Kidney (tissue), 14 donors: ENCODE measurements around the gene L1TD1. TPM values are rescaled to one million over a fixed set of nuclear protein-coding genes. Genes with fewer than 3 reads are reported as not detected.
"Not testable (repeated sequence)": the region's sequence is repeated elsewhere in the genome, so short reads cannot be mapped to it uniquely, and the experiment has no call there.

Source experiments
- DNase-seq, 5 donors: peaks; one replicate each; pipeline ENCODE4 v3.0.0-alpha.2; 2013 to 2020
- FAIRE-seq: peaks from 2 replicates; lab custom pipeline; 2012; peaks lifted over from hg19 to GRCh38; lab: Jason Lieb, UNC
- H3K27ac ChIP-seq, 2 donors: one replicate each; pipeline ENCODE4 v1.7.0; 2013; ENCODE audit warnings: low read depth in 2 of 2, low read length in 2 of 2, inconsistent platforms in 1 of 2
- H3K27me3 ChIP-seq: one replicate; pipeline ENCODE4 v1.7.1; 2013; ENCODE audit warnings: low read length, inconsistent platforms; ENCODE audit not compliant: control insufficient read depth, insufficient read depth
- H3K36me3 ChIP-seq, 3 donors: one replicate each; pipeline versions ENCODE4 v1.7.0 to v1.7.1; 2013; ENCODE audit warnings: low read length in 3 of 3, control low read depth in 1 of 3, inconsistent platforms in 1 of 3; ENCODE audit not compliant: insufficient read depth in 3 of 3, control insufficient read depth in 2 of 3
- H3K4me1 ChIP-seq, 3 donors: one replicate each; pipeline versions ENCODE4 v1.7.0 to v1.7.1; 2013; ENCODE audit warnings: low read length in 3 of 3, inconsistent platforms in 1 of 3, low read depth in 1 of 3; ENCODE audit not compliant: control insufficient read depth in 2 of 3, insufficient read depth in 2 of 3
- H3K4me3 ChIP-seq, 3 donors: one replicate each; pipeline versions ENCODE4 v1.7.0 to v1.8.1; 2013; ENCODE audit warnings: low read length in 3 of 3, control low read depth in 1 of 3, inconsistent platforms in 1 of 3
- H3K9ac ChIP-seq, 3 donors: one replicate each; pipeline versions ENCODE4 v1.7.0 to v1.7.1; 2013; ENCODE audit warnings: low read length in 3 of 3, control low read depth in 1 of 3, inconsistent platforms in 1 of 3
- H3K9me3 ChIP-seq, 3 donors: one replicate each; pipeline versions ENCODE4 v1.7.0 to v1.7.1; 2013; ENCODE audit warnings: low read length in 3 of 3, control low read depth in 1 of 3, inconsistent platforms in 1 of 3; ENCODE audit not compliant: control insufficient read depth in 2 of 3, insufficient read depth in 1 of 3
- intact Hi-C: fragments of 100-400 bp; cut with DNase I; formaldehyde crosslinking; loops from one replicate; pipeline ENCODE4 v1.11.1; 2022
- polyA plus RNA-seq: library from polyadenylated mRNA; stranded (reverse); fragments of 350-450 nt; fragmentation: Illumina TruSeq; extraction: RNeasy Lipid Tissue Mini Kit (QIAGEN cat#74804); gene quantifications from one replicate; pipeline ENCODE4 v1.2.3, GENCODE V29; 2014; ENCODE audit warnings: low read depth, low replicate concordance; ENCODE audit not compliant: insufficient read depth
- total RNA-seq: library from RNA; stranded (reverse); fragmentation: NEBNext Ultra II Directional; extraction: Animal tissue kit (Norgen Biotek cat#: 25700); gene quantifications from one replicate; pipeline ENCODE4 v1.2.1, GENCODE V29; 2021
- TF ChIP-seq, protein P1 (sequence below): IDR thresholded peaks from 3 replicates; pipeline ENCODE4 v1.5.1; 2012; ENCODE audit warnings: mild to moderate bottlenecking, moderate library complexity, borderline replicate concordance; ENCODE audit not compliant: insufficient read depth; ENCODE audit errors: extremely low read depth
- donor health status: control.
- donor health status: control.
- donor health status: control.
- donor health status: control.
- donor health status: control.
- donor health status: DM: yes; HTN: yes; CAD: no.
- donor health status: Normal renal cell carcinoma (clear cell type).

The L1TD1 gene
- total and polyA plus RNA-seq, 2 donors from 2014 or later: 0.16 TPM; not detected in 1

DNA sequence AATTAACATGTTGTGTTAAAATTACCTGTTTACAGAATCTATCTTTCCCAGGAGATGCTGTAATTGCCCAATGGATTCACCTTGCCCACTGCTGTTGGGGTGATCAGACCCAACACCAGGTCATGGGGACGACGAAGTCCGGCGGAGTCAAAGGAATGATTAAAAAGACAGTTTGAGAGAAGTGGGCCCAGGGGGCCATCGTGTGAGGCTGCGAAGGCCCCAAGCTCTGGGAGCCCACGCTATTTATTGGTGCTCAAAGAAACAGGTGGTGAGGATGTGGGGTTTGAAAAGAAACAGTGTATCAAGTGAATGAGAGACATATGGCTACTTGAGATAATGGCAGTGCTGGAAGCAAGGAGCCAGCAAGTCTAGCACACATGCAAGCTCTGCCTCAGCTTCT lies 16.3 kb upstream of the L1TD1 start:
- FAIRE-seq: no peak
- intact Hi-C loops: no loop called here
- no peak for DNase-seq
- H3K9ac ChIP-seq: no peak overlapping the region
- no peaks in the 10 kb centered on the region for H3K27me3 ChIP-seq
- no peaks in the 10 kb centered on the region for H3K36me3 ChIP-seq
- H3K27ac ChIP-seq: no peak overlapping the region
- TF ChIP-seq, protein P1, sequence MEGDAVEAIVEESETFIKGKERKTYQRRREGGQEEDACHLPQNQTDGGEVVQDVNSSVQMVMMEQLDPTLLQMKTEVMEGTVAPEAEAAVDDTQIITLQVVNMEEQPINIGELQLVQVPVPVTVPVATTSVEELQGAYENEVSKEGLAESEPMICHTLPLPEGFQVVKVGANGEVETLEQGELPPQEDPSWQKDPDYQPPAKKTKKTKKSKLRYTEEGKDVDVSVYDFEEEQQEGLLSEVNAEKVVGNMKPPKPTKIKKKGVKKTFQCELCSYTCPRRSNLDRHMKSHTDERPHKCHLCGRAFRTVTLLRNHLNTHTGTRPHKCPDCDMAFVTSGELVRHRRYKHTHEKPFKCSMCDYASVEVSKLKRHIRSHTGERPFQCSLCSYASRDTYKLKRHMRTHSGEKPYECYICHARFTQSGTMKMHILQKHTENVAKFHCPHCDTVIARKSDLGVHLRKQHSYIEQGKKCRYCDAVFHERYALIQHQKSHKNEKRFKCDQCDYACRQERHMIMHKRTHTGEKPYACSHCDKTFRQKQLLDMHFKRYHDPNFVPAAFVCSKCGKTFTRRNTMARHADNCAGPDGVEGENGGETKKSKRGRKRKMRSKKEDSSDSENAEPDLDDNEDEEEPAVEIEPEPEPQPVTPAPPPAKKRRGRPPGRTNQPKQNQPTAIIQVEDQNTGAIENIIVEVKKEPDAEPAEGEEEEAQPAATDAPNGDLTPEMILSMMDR: no peak
- no peaks in the 10 kb centered on the region for H3K9me3 ChIP-seq
- H3K4me1 ChIP-seq: no peaks in the 10 kb centered on the region
- H3K4me3 ChIP-seq: no peak overlapping the region

DNA sequence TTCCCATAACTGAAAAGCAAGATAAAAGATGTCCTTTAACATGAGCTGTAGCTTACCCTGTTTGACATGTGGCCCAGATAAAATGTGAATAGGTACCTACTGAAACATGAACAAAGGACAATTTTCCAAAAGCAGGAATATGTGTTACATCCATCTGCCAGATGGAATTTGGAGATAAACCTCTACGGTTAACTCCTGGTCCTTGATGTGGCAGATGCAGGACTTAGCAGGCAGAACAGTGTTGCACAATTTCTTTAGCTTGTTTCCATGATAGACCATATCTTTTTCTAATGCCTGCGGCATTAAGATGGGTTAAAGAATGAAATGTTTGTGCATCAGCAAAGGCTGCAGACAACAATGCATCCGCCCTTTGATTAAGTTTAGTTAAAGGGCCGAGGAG lies 14.6 kb upstream of the L1TD1 start:
- H3K9ac ChIP-seq, FAIRE-seq, H3K27ac ChIP-seq, H3K9me3 ChIP-seq, H3K27me3 ChIP-seq, DNase-seq, H3K36me3 ChIP-seq, H3K4me3 ChIP-seq, H3K4me1 ChIP-seq: not testable (repeated sequence)
- intact Hi-C loops: loop anchor here (5.0 kb wide), 1 partner anchor 227 kb away; no protein-coding TSS in a partner anchor

DNA sequence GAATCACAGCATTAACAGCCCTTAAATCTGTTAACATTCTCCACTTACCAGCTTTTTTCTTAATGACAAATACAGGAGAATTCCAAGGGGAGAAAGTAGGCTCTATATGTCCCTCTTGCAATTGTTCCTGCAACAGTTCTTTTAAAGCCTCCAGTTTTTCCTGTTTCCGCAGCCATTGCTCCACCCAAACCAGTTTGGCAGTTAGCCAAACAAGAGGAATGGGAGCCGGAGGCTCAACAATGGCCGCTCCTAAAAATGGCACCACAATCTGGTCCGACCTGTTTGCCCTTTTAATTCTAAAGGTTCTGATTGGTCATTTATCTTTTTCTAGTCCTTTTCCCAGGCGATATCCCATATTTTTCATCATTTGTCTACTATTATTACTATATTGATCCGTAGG lies 14.0 kb upstream of the L1TD1 start:
- no peak overlapping the region for H3K27ac ChIP-seq
- intact Hi-C loops: loop anchor here (5.0 kb wide), 1 partner anchor 227 kb away; no protein-coding TSS in a partner anchor
- H3K9me3 ChIP-seq: no peaks in the 10 kb centered on the region
- DNase-seq (peak in 4 of 5 donors; percentile 49 to 71 (median 61)), FAIRE-seq (no peak)
- H3K9ac ChIP-seq: no peak overlapping the region
- no peaks in the 10 kb centered on the region for H3K27me3 ChIP-seq
- TF ChIP-seq, protein P1: no peak
- H3K4me3 ChIP-seq: no peak overlapping the region
- no peaks in the 10 kb centered on the region for H3K4me1 ChIP-seq
- no peaks in the 10 kb centered on the region for H3K36me3 ChIP-seq

DNA sequence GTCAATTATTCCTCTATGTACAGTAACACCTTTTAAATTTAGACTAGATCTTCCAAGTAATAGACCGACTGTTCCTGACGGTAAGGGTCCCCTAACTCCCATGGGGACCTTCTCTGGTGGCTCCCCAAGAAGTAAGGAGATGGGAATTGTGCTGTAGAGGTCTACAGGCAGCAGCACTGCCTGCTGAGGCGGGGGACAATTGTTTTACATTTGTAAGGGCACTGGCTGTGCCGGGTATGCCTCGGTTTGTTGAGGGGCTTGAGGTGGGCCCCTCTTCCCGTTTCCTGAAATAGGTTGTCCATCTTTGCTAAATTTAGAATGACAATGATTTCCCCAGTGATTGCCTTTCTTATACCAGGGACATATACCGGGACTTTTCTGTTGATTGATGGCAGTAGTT lies 13.1 kb upstream of the L1TD1 start:
- FAIRE-seq (no peak), DNase-seq (no peak)
- no peak overlapping the region for H3K9ac ChIP-seq
- no peaks in the 10 kb centered on the region for H3K27me3 ChIP-seq
- H3K9me3 ChIP-seq: no peaks in the 10 kb centered on the region
- TF ChIP-seq, protein P1: no peak
- H3K4me3 ChIP-seq: no peak overlapping the region
- H3K27ac ChIP-seq: no peak overlapping the region
- intact Hi-C loops: loop anchor here (5.0 kb wide), 1 partner anchor 226 kb away; no protein-coding TSS in a partner anchor
- H3K4me1 ChIP-seq: no peaks in the 10 kb centered on the region
- no peaks in the 10 kb centered on the region for H3K36me3 ChIP-seq

DNA sequence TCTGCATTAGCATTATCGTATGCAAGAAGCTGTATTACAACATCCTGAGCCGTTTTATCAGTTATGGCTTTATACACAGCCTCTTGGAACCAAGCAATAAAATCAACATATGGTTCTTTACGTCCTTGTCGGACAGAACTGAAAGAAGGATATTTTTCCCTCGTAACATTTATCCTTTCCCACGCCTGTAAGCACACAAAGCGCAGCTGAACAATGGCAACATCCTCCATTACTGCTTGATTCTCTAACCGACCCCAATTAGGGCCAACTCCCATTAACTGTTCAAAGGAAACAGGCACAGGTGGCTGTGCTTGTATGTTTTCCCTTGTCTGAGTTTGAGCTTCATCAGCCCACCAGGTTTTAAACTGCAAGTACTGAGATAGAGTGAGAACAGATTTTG lies 12.5 kb upstream of the L1TD1 start:
- H3K36me3 ChIP-seq, FAIRE-seq: not testable (repeated sequence)

DNA sequence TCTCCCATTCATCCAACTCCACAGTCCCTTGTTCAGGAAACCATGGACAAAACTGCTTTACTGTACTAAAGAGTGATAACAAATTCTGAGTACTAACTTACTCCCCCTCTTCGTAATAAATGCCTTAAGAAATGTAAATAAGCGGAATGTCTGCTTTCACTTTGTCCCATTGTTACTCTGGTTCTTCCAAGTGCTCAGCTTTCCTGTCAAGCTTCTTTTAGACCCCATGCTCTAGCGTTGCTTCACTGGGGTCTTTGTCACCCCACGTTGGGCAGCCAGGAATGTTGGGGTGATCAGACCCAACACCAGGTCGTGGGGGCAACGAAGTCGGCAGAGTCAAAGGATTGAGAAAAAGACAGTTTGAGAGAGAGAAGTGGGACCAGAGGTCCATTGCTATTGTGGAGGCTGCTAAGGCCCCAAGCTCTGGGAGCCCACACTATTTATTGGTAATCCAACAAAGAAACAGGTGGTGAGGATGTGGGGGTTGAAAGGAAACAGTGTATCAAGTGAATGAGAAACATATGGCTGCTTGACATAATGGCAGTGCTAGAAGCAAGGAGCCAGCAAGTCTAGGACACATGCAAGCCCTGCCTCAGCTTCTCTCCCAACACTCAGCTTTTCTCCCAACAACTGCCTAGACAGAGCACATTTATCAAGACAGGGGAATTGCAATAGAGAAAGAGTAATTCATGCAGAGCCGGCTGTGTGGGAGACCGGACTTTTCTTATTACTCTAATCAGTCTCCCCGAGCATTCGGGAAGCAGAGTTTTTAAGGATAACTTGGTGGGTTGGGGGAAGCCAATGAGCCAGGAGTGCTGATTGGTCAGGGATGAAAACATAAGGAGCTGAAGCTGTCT lies 11.3 kb upstream of the L1TD1 start:
- not testable (repeated sequence) for H3K27ac ChIP-seq, FAIRE-seq, H3K9me3 ChIP-seq, H3K9ac ChIP-seq, H3K4me3 ChIP-seq, H3K36me3 ChIP-seq, H3K27me3 ChIP-seq, H3K4me1 ChIP-seq
- intact Hi-C loops: loop anchor here (5.0 kb wide), 1 partner anchor 224 kb away; no protein-coding TSS in a partner anchor
- DNase-seq: peak in 2 of 5 donors; percentile 38 to 64

More for the DNA sequence above, 12.5 kb upstream of the L1TD1 start:
- H3K4me1 ChIP-seq, H3K9ac ChIP-seq, H3K4me3 ChIP-seq, H3K27ac ChIP-seq, H3K27me3 ChIP-seq, H3K9me3 ChIP-seq, DNase-seq: not testable (repeated sequence)
- intact Hi-C loops: loop anchor here (5.0 kb wide), 1 partner anchor 225 kb away; no protein-coding TSS in a partner anchor
